GM18519 (cell line): ENCODE results near the gene PI4KA.
"Not testable (repeated sequence)": the region's sequence is repeated elsewhere in the genome, so short reads cannot be mapped to it uniquely, and the experiment has no call there.

Experiments
- ATAC-seq: cut with Tn5 transposase; IDR thresholded peaks from one replicate; pipeline ENCODE4 v1.9.1; 2021; ENCODE audit warnings: mild to moderate bottlenecking, moderate library complexity; ENCODE audit not compliant: unreplicated experiment, low FRiP score

PI4KA gene

GRCh38 chr22:20779014-20779817 is 79.4 kb downstream of the PI4KA start:
- ATAC-seq, result no peak

- no peak for ATAC-seq
Observed at GRCh38 chr22:20777420-20778177, 81.0 kb downstream of the PI4KA start.

GRCh38 chr22:20776624-20777405 is 81.8 kb downstream of the PI4KA start:
- ATAC-seq, result no peak

GRCh38 chr22:20775342-20775895 is 83.2 kb downstream of the PI4KA start:
- no peak for ATAC-seq

GRCh38 chr22:20774882-20775281 is 83.7 kb downstream of the PI4KA start:
- ATAC-seq, result no peak

- ATAC-seq, result no peak
Observed at GRCh38 chr22:20773793-20774212, 84.8 kb downstream of the PI4KA start, which contains the start of gene SERPIND1. Gene SERPIND1, plus strand, starts transcription at chr22:20774113. Its CDS starts 5,200 bp downstream, at chr22:20779313.

GRCh38 chr22:20771918-20772625 is 86.5 kb downstream of the PI4KA start:
- no peak for ATAC-seq

- ATAC-seq, result not testable (repeated sequence)
Observed at GRCh38 chr22:20769496-20769826, 89.2 kb downstream of the PI4KA start.

GRCh38 chr22:20766530-20766929 is 92.1 kb downstream of the PI4KA start:
- ATAC-seq, result no peak

- ATAC-seq, result no peak
Observed at GRCh38 chr22:20765938-20766337, 92.7 kb downstream of the PI4KA start.

- ATAC-seq, result no peak
Observed at GRCh38 chr22:20764729-20765128, 93.9 kb downstream of the PI4KA start.

- ATAC-seq, result no peak
Observed at GRCh38 chr22:20764471-20764720, 94.2 kb downstream of the PI4KA start.

- ATAC-seq, result no peak
Observed at GRCh38 chr22:20763630-20764470, 94.8 kb downstream of the PI4KA start.

- no peak for ATAC-seq
Observed at GRCh38 chr22:20762233-20762796, 96.3 kb downstream of the PI4KA start.

- ATAC-seq, result no peak
Observed at GRCh38 chr22:20761536-20761935, 97.1 kb downstream of the PI4KA start.

GRCh38 chr22:20760084-20760483 is 98.5 kb downstream of the PI4KA start:
- ATAC-seq, result no peak

GRCh38 chr22:20758688-20759087 is 99.9 kb downstream of the PI4KA start:
- no peak for ATAC-seq

- ATAC-seq, result no peak
Observed at GRCh38 chr22:20756846-20757245, 101.8 kb downstream of the PI4KA start.

GRCh38 chr22:20752873-20753272 is 105.7 kb downstream of the PI4KA start:
- no peak for ATAC-seq
